Lung (tissue), 12 donors: ENCODE results near the gene TMEM245. TPM values are rescaled to one million over a fixed set of nuclear protein-coding genes. Genes with fewer than 3 reads are reported as not detected.

Source experiments
- ATAC-seq: fragments of 200-7000 bp; cut with Tn5 transposase; one replicate; pipeline ENCODE4 v1.9.1; 2020; ENCODE audit warnings: moderate number of reproducible peaks; ENCODE audit not compliant: insufficient read depth, low FRiP score
- DNase-seq, 3 donors: peaks; one replicate each; pipeline ENCODE4 v3.0.0-alpha.2; 2013 to 2017
- H3K27ac ChIP-seq, 2 donors: one replicate each; pipeline ENCODE4 v1.5.1; 2013; ENCODE audit warnings: mild to moderate bottlenecking in 2 of 2, moderate library complexity in 2 of 2, control low read depth in 1 of 2, inconsistent platforms in 1 of 2, low read depth in 1 of 2, low read length in 1 of 2
- H3K27me3 ChIP-seq, 3 donors: one replicate each; pipeline ENCODE4 v1.5.1; 2013; ENCODE audit warnings: low read length in 2 of 3; ENCODE audit not compliant: control insufficient read depth in 3 of 3, insufficient read depth in 3 of 3
- H3K36me3 ChIP-seq, 4 donors: one replicate each; pipeline ENCODE4 v1.5.1; 2013; ENCODE audit warnings: low read length in 4 of 4, mild to moderate bottlenecking in 1 of 4, moderate library complexity in 1 of 4; ENCODE audit not compliant: control insufficient read depth in 4 of 4, insufficient read depth in 4 of 4
- H3K4me1 ChIP-seq, 5 donors: one replicate each; pipeline ENCODE4 v1.5.1; 2013; ENCODE audit warnings: low read length in 5 of 5, mild to moderate bottlenecking in 2 of 5, moderate library complexity in 1 of 5; ENCODE audit not compliant: control insufficient read depth in 5 of 5, insufficient read depth in 5 of 5
- H3K4me3 ChIP-seq: one replicate; pipeline ENCODE4 v1.5.1; 2013; ENCODE audit warnings: mild to moderate bottlenecking, control low read depth, moderate library complexity
- H3K9ac ChIP-seq, 2 donors: one replicate each; pipeline ENCODE4 v1.5.1; 2013; ENCODE audit warnings: low read length in 2 of 2, control low read depth in 1 of 2; ENCODE audit not compliant: insufficient read depth in 1 of 2
- H3K9me3 ChIP-seq, 4 donors: one replicate each; pipeline ENCODE4 v1.5.1; 2013; ENCODE audit warnings: low read length in 3 of 4, mild to moderate bottlenecking in 1 of 4, moderate library complexity in 1 of 4; ENCODE audit not compliant: control insufficient read depth in 4 of 4, insufficient read depth in 3 of 4
- CTCF ChIP-seq: IDR thresholded peaks from 2 replicates; pipeline ENCODE4 v1.5.1; 2012; ENCODE audit warnings: mild to moderate bottlenecking; ENCODE audit errors: control extremely low read depth, extremely low read depth
- WGBS, 2 donors: extraction: QIAGEN DNeasy Blood & Tissue Kit; methylation state at CpG; one replicate each; pipeline ENCODE4 v1.1.7; 2013; 5-methylcytosine and 5-hydroxymethylcytosine counted together
- polyA plus RNA-seq, 2 donors: library from polyadenylated mRNA; stranded (reverse); fragments of 200-250 nt; gene quantifications; one replicate each; pipeline ENCODE4 v1.2.1, GENCODE V29; 2013
- total RNA-seq, 2 donors: library from RNA; depleted of rRNA in 1 of 2; stranded (reverse); fragments of >200 nt in 1 of 2; gene quantifications; one replicate each; pipeline ENCODE4 v1.2.1, GENCODE V29; 2014 to 2021
- donor health status: control.
- donor health status: control.
- donor health status: Bipolar disorder and iron deficiency.
- donor health status: healthy.
- donor health status: DM: yes; HTN: yes; CAD: no.

Gene TMEM245
- total and polyA plus RNA-seq, 4 donors: 15.0 to 137 (median 42.0) TPM

GRCh38 chr9:109033941-109034700 is 85.6 kb downstream of the TMEM245 start:
- H3K4me3 ChIP-seq: no peak overlapping the region
- H3K9ac ChIP-seq: no peak overlapping the region
- H3K36me3 ChIP-seq: peaks cover 7 to 26% (median 11%) of the 10 kb centered on the region in 4 donors
- TF ChIP-seq CTCF: no peak
- H3K27ac ChIP-seq: no peak overlapping the region
- H3K9me3 ChIP-seq: no peaks in the 10 kb centered on the region
- no peak for DNase-seq
- WGBS, 2 donors: 82 to 90% methylated on average over 6 of the region's 6 CpGs
- H3K27me3 ChIP-seq: no peaks in the 10 kb centered on the region
- no peak for ATAC-seq
- H3K4me1 ChIP-seq: peaks cover 0 to 27% (median 11%) of the 10 kb centered on the region in 5 donors

GRCh38 chr9:109031241-109031640 is 88.5 kb downstream of the TMEM245 start:
- 90 to 96% methylated on average over 3 of the region's 3 CpGs for WGBS, 2 donors
- no peak for ATAC-seq
- no peak for DNase-seq
- no peak overlapping the region for H3K27ac ChIP-seq
- H3K9me3 ChIP-seq: no peaks in the 10 kb centered on the region
- H3K4me1 ChIP-seq: peaks cover 6 to 13% (median 8%) of the 10 kb centered on the region in 5 donors
- no peak overlapping the region for H3K9ac ChIP-seq
- H3K4me3 ChIP-seq: no peak overlapping the region
- H3K27me3 ChIP-seq: no peaks in the 10 kb centered on the region
- no peak for TF ChIP-seq CTCF
- peaks cover 7 to 17% (median 11%) of the 10 kb centered on the region in 4 donors for H3K36me3 ChIP-seq

- DNase-seq (no peak), ATAC-seq (no peak)
- Histone ChIP-seq H3K9ac (no peak overlapping the region), H3K36me3 (peaks cover 7 to 17% (median 11%) of the 10 kb centered on the region in 4 donors), H3K27me3 (no peaks in the 10 kb centered on the region), H3K9me3 (no peaks in the 10 kb centered on the region), H3K4me1 (peaks cover 4 to 15% (median 8%) of the 10 kb centered on the region in 5 donors), H3K4me3 (no peak overlapping the region), H3K27ac (no peak overlapping the region)
- no peak for TF ChIP-seq CTCF
- 95 to 98% methylated on average over 4 of the region's 4 CpGs for WGBS, 2 donors
These were observed 89.3 kb downstream of the TMEM245 start for GRCh38 chr9:109030426-109030825.
